Measurements from ENCODE around the gene KSR2.

The KSR2 gene

GRCh38 chr12:117580015-117580717 lies 388.6 kb downstream of the KSR2 start:
- no peak for DNase-seq (ENCODE audit: low read depth, low spot score)
- H3K4me3 ChIP-seq (ENCODE audit: low read length) = no peak overlapping the region

DNA sequence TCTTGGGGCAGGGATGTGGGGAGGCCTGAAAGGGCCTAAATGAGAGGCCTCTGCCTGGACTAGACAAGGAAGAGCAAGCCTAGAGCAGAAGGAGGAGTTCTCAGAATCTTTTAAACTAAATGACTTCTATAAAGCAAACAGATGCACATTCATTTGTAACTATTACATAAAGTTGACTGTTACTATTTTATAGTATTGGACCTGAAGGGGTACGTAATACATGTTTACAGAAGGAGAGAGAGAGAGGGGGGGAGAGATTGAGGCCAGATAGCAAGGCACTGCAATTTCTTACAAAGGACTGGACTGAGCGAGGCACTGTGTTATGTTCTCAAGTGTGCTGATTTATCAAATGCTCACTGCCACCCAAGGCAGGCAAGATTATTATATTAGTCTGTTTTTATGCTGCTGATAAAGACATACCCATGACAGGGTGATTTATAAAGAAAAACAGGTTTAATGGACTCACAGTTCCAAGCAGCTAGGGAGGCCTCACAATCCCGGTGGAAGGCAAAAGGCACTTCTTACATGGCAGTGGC lies 391.6 kb downstream of the KSR2 start:
- DNase-seq (ENCODE audit: low read depth, low spot score) = no peak
- no peak overlapping the region for H3K4me3 ChIP-seq (ENCODE audit: low read length)

- no peak for DNase-seq (ENCODE audit: low read depth, low spot score)
These were observed 392.7 kb downstream of the KSR2 start for GRCh38 chr12:117576053-117576452.

DNA sequence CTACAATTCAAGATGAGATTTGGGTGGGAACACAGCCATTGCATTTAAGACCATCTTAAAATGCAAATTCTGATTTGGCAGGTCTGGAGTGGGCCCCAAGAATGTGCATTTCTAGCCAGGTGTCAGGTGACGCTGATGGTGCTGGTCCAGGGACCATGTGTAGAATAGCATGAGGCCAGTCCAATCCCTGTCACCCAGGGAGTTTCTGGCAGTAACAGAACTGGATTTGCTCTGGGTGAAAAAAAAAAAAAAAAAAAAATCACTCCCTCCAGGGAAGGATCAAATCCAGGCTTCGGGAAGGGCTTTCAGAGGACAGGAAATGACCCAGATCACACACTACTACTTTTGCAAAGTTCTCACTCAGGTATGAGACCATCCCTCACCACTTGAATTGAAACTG lies 394.1 kb downstream of the KSR2 start:
- H3K4me3 ChIP-seq (ENCODE audit: low read length) = no peak overlapping the region

More at GRCh38 chr12:117576053-117576452, 392.7 kb downstream of the KSR2 start:
- H3K4me3 ChIP-seq (ENCODE audit: low read length) = no peak overlapping the region

GRCh38 chr12:117572755-117573154 lies 396.0 kb downstream of the KSR2 start:
- DNase-seq (ENCODE audit: low read depth, low spot score) = no peak

More for the DNA sequence above, 394.1 kb downstream of the KSR2 start:
- no peak for DNase-seq (ENCODE audit: low read depth, low spot score)

GRCh38 chr12:117571321-117571720 lies 397.5 kb downstream of the KSR2 start:
- no peak overlapping the region for H3K4me3 ChIP-seq (ENCODE audit: low read length)
- no peak for DNase-seq (ENCODE audit: low read depth, low spot score)

More at GRCh38 chr12:117572755-117573154, 396.0 kb downstream of the KSR2 start:
- no peak overlapping the region for H3K4me3 ChIP-seq (ENCODE audit: low read length)

DNA sequence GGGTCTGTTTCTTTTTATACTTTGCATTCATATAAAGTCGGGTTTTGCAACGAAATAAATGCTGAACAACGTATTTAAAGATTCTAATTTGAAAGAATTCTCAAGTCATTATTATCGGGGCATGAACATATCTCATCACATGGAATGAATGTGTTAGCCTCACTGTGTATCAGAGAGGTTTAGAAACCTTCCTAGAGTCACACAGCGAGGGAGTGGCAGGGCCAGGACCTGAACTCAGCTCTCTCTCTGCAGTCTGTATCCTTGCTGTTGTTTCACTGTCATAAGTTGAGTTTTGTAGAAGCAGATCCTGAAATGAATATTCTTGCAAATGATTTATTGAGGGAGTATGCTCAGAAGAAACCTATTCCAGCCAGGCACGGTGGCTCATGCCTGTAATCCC lies 398.2 kb downstream of the KSR2 start:
- no peak for DNase-seq (ENCODE audit: low read depth, low spot score)
- H3K4me3 ChIP-seq (ENCODE audit: low read length) = no peak overlapping the region

GRCh38 chr12:117567644-117568216 lies 401.1 kb downstream of the KSR2 start:
- DNase-seq (ENCODE audit: low read depth, low spot score) = no peak
- H3K4me3 ChIP-seq (ENCODE audit: low read length) = no peak overlapping the region

DNA sequence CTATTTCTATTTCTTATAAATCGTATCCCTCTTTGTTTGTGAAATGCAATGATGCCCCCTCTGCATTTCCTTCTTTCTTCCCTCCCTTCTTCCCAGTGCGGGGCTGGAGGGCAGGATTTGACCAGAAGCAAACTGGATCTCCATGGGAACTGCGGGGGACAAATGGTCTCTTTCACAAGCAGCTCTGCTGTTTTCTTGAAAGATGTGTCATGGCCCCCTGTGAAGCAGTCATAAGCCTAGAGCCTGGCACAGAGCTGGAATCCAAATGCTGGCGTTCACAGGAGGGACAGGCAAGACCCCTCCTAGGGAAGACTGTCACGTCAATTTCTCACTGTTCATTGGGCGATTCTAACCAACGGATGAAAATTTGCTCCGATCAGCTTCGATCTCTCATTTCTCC lies 403.9 kb downstream of the KSR2 start:
- no peak overlapping the region for H3K4me3 ChIP-seq (ENCODE audit: low read length)
- DNase-seq (ENCODE audit: low read depth, low spot score) = no peak

- H3K4me3 ChIP-seq (ENCODE audit: low read length) = no peak overlapping the region
- DNase-seq (ENCODE audit: low read depth, low spot score) = no peak
These were observed 405.1 kb downstream of the KSR2 start for GRCh38 chr12:117563706-117564105.

- DNase-seq (ENCODE audit: low read depth, low spot score) = no peak
- H3K4me3 ChIP-seq (ENCODE audit: low read length) = no peak overlapping the region
These were observed 405.8 kb downstream of the KSR2 start for GRCh38 chr12:117563007-117563406.

GRCh38 chr12:117561990-117562389 lies 406.8 kb downstream of the KSR2 start:
- no peak overlapping the region for H3K4me3 ChIP-seq (ENCODE audit: low read length)
- DNase-seq (ENCODE audit: low read depth, low spot score) = no peak

- no peak for DNase-seq (ENCODE audit: low read depth, low spot score)
- no peak overlapping the region for H3K4me3 ChIP-seq (ENCODE audit: low read length)
These were observed 408.8 kb downstream of the KSR2 start for GRCh38 chr12:117559978-117560377.

- H3K4me3 ChIP-seq (ENCODE audit: low read length) = no peak overlapping the region
- no peak for DNase-seq (ENCODE audit: low read depth, low spot score)
These were observed 412.9 kb downstream of the KSR2 start for GRCh38 chr12:117555889-117556288.

- H3K4me3 ChIP-seq (ENCODE audit: low read length) = no peak overlapping the region
These were observed 415.8 kb downstream of the KSR2 start for GRCh38 chr12:117552971-117553370.

DNA sequence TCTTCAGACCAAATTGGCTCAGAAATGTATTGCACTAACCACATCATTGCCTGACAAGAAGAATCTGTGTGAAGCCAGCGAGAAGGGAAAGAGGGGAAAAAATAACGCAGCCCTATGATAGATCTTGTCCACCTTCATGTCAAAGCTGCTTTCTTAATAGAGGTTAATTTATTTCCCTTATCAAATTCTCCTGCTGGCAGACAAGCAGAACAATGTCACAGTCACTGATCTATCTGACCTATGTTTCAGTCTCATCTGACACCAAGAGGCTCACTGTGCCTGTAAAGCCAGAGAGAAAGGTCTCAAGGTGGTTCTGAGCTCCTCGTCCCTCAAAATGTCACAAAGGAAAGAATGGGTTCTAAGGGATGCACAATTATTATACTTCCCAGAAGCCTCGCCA lies 417.1 kb downstream of the KSR2 start:
- no peak overlapping the region for H3K4me3 ChIP-seq (ENCODE audit: low read length)
- no peak for DNase-seq (ENCODE audit: low read depth, low spot score)

More at GRCh38 chr12:117552971-117553370, 415.8 kb downstream of the KSR2 start:
- DNase-seq (ENCODE audit: low read depth, low spot score) = no peak

DNA sequence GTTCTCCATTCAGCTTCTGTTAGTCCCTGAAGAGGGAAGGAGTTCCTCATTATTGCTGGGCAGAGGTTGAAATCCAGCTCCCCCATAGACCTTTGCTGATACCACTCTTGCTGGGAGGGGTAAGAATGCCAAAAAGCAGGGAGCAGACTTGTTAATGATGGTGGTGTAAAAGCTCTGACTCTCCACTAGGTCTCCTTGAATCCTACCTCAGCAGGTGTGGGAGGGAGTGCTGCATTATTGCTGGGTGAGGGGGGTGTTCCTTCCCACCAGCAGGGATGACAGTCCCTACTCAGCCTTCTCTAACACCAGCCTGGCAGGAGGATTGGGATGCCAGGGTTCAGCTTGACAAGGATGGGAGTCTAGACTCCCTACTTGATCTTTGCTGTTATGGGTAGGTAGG lies 421.6 kb downstream of the KSR2 start:
- no peak for DNase-seq (ENCODE audit: low read depth, low spot score)
- H3K4me3 ChIP-seq (ENCODE audit: low read length) = no peak overlapping the region

DNA sequence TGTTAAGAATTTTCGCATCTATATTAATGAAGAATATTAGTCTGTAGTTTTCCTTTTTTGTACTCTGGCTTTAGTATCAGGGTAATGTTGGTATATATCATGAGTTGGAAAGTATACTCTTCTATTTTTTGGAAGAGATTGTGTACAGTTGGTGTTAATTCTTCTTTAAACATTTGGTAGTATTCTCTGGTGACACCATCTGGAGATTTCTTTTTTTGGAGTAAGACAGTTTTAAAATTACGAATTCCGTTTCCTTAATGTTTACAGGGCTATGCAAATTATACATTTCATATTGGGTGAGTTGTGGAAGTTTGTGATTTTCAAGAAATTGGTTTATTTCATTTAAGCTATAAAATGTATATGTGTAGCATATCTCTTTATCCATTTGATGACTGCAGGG lies 423.6 kb downstream of the KSR2 start:
- DNase-seq (ENCODE audit: low read depth, low spot score) = no peak
- no peak overlapping the region for H3K4me3 ChIP-seq (ENCODE audit: low read length)

DNA sequence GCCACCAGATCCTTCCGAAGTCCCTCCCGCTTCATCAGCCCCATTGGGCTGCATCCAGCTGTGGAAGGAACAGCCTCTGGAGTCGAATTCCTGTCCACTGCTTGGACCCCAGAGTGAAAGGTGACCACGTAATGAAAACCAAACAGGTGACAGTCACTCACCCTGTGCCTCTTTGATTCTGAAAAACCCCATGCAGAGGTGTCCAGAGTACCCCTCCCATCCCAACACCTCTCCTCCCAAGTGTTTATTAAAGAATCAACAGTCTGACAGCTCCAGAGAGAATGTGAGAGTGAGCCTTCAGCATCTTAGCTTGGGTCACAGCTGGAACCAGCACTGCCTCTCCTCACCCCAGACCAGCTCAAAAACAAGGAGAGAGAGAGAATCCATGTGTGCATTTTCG lies 428.8 kb downstream of the KSR2 start:
- H3K4me3 ChIP-seq (ENCODE audit: low read length) = no peak overlapping the region
- no peak for DNase-seq (ENCODE audit: low read depth, low spot score)

GRCh38 chr12:117538926-117539325 lies 429.9 kb downstream of the KSR2 start:
- no peak for DNase-seq (ENCODE audit: low read depth, low spot score)
- H3K4me3 ChIP-seq (ENCODE audit: low read length) = no peak overlapping the region

All from Jurkat, Clone E6-1 (cell line).